ENCODE data around the gene DNAI2.
"Not testable (repeated sequence)": the region's sequence is repeated elsewhere in the genome, so short reads cannot be mapped to it uniquely, and the experiment has no call there.

DNAI2 gene

GRCh38 chr17:74245145-74245831 lies 28.7 kb upstream of the DNAI2 start:
- no peak for DNase-seq

DNA sequence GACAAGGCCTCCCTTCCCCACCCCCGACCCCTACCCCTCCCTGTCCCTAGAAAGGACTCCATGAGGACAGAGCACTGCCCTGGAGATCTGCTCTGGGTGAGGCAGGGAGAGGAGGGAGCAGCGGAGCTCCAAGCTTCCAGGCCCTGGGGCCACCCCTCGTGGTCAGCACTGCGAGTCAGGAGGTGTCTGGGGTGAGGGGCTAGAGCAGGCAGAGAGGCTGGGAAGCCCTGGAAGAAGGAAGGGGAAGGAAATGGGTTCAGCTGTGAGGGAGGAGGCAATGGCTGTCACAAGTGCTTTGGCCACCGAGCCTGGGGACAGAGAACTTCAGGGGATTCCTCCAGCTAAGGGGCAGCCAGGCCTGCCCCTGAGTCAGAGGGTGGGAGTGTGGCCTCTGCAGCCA lies 28.2 kb upstream of the DNAI2 start:
- DNase-seq = no peak

GRCh38 chr17:74249590-74250270 lies 24.3 kb upstream of the DNAI2 start:
- no peak for DNase-seq

GRCh38 chr17:74250324-74250995 lies 23.6 kb upstream of the DNAI2 start:
- no peak for DNase-seq

GRCh38 chr17:74251051-74251450 lies 23.0 kb upstream of the DNAI2 start:
- no peak for DNase-seq

GRCh38 chr17:74251569-74251968 lies 22.5 kb upstream of the DNAI2 start:
- no peak for DNase-seq

DNA sequence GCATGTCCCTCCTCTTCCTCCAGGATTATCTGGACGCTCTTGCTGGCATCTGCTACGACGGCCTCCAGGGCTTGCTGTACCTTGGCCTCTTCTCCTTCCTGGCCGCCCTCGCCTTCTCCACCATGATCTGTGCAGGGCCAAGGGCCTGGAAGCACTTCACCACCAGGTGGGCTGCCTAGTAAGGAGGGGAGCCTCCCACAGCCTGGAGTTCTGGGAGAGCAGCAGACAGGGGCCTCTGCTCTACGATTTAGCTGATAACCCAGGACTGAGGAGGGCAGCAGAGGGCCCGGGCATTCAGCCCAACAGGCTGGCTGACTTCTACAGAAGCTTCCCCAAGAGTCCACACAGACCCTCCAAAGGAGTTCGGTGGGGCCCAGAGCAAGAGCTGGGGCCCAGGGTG lies 21.8 kb upstream of the DNAI2 start:
- no peak for DNase-seq

- no peak for DNase-seq
Measured at GRCh38 chr17:74253036-74253435, 21.0 kb upstream of the DNAI2 start.

DNA sequence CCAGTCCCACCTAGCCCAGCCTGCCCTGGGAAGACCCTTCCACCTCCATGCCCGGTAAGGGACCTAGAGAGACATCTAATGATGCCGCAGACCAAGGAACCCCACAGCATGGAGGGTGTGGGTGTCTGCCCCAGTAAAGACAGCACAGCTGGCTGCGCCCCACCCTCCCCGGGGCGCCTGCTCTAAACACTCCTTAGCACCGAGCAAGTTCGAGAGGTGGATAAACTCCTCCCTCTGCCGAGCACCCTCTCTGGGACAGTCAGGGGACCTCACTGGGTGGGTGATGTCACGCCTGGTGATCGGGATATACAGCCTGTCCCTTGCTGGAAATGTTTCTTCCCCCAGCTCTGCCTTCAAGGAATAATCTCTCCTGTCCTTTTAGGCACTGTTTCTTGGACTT lies 16.7 kb upstream of the DNAI2 start:
- no peak for DNase-seq

DNA sequence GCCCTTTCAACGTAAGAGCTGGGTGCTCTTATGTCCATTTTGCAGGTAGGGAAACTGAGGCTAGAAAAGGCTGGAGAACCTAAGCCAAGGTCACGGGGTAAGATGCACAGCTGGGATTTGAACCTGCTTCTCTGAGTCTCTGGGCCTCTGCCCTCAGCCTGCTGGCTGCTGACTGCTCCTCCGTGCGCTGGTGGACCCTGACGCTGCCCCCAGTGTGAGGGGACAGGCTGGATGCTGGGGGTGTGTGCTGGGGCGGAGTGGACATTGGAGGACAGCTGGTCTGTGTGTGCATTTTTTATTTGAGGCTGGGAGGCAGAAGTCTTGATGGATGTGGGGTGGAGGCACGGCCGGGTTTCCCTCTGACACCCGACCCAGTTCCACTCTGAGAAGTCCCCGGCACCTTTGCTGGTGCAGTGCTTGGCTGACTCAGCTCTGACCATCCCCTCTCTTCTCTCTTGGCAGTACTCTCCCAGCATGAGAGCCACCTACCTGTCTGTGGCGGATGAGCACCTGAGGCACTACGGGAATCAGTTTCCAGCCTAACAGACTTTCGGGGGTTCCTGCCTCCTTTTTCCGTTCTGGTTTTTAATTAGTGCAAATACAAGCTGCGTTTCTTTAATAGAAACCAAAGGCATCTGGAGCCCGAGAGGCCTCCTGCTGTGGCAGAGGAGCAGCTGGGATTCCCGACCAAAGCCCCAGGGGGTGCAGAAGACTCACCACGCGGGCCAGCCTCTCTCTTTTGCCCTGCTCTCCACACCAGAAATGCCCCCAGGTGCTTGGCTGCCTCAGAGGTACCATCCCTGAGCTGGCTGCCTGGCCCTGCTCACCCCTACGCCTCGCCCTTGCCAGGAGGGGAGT lies 14.1 kb upstream of the DNAI2 start:
- DNase-seq = peak in 2 of 3 experiments; percentile 55 to 58

GRCh38 chr17:74260525-74260850 lies 13.5 kb upstream of the DNAI2 start:
- DNase-seq = no peak

GRCh38 chr17:74262601-74263000 lies 11.4 kb upstream of the DNAI2 start:
- DNase-seq = no peak

- DNase-seq = not testable (repeated sequence)
Measured at GRCh38 chr17:74267054-74267453, 7.0 kb upstream of the DNAI2 start.

GRCh38 chr17:74267579-74267978 lies 6.5 kb upstream of the DNAI2 start:
- no peak for DNase-seq

DNA sequence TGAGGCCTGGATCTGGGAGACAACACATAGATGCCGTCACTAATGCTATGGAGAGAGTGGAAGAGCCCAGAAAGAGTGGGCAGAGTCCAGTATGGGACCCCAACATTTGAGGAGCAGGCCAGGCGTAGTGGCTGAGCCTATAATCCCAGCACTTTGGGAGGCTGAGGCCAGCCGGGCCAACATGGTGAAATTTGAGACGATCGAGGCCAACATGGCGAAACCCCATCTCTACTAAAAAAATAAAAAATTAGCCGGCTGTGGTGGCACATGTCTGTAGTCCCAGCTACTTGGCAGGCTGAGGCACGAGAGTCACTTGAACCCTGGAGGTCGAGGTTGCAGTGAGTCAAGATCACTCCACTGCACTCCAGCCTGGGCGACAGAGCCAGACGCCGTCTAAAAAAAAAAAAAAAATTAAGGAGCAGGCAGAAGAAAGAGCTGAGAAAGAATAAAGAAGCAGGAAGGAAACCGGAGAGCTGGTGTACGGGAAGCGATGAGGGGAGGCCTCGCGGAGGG lies 6.0 kb upstream of the DNAI2 start:
- no peak for DNase-seq

GRCh38 chr17:74268558-74268957 lies 5.5 kb upstream of the DNAI2 start:
- DNase-seq = no peak

- DNase-seq = no peak
Measured at GRCh38 chr17:74270333-74270732, 3.7 kb upstream of the DNAI2 start.

DNA sequence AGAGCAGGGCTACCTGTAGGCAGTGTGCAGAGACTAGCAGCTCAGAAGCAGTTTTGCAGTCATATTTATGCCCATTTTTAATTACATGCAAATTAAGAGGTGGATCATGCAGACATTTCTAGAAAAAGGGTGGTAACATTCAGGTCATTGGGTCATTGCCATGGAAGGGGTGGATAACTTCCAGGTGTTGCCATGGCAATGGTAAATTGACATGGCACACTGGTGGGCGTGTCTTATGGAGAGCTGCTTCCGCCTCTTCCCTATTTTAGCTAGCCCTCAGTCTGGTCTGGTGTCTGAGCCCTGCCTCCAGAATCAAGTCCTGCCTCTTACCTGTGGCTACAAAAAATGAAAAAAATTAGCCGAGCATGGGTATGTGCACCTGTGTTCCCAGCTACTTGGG lies 2.8 kb upstream of the DNAI2 start:
- no peak for DNase-seq

- no peak for DNase-seq
Measured at GRCh38 chr17:74271901-74272561, 2.0 kb upstream of the DNAI2 start.

DNA sequence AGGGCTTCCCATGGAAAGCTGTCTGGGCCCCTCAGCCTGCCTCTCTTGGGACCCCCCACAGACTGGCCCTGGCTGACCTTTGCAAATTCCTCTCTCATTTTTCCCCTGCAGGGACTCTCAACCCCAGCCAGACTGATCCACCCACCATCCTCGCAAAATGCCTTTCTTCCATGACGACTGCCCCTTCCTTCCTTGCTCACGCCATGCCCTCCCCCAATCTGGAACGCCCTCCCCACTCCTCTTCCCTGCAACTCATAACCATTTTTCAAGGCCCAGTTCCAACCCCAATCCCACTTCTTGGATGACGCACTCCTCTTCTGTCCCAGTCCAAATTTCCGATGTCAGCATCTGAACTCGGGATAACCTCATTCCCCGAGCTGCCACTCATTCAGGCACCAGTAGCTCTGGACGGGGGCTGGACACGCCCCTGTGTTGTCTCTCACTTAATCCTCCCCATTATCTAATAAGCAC lies 1.3 kb upstream of the DNAI2 start:
- DNase-seq = no peak

- DNase-seq = peak in 2 of 3 experiments; percentile 74 to 82
Measured at GRCh38 chr17:74274709-74275340, 791 bp downstream of the DNAI2 start.

DNA sequence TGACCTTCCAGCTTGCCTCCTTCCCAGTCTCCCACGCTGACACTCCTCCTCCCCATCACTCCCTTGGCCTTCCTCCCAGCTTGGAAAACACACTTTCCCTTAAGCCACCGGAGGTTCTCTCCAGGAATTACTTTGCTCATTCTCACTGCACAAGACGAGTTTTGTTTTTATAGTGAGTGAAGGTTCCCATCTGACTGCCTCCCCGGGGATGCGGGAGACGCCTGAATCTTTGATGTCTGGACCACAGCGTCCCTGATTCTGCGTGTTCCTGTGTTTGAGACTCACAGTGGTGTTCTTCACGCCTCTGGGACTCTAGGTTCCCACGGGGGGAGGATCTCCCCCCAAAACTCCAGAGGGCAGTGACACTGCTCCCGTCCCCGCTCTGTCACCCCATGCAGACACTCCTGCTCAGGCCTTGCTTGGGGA lies 2.0 kb downstream of the DNAI2 start:
- no peak for DNase-seq
